ENCODE measurements around the gene HAGH.

HAGH gene

DNA sequence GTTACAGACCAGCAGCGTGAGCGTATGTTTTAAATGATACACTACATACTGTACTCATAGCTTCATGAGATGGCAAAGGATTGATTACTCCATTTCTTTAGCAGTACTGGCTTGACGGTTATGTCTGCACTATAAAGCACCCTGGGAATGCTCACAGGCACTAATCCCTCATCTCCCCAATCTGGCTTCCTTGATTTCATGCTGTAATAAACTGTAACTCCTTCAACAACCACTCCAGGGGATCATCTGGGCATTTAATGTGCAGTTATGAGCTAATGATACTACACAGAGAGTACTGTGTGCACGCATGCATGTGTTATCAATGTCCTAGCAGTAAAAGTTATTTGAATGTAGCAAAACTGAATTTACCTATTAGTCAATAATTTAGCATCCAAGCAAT lies 25.2 kb upstream of the HAGH start:
- H2BK120ac ChIP-seq (ENCODE audit: insufficient read depth, low read length, poor library complexity): no peak overlapping the region
- H3K18ac ChIP-seq (ENCODE audit: low read length): no peak overlapping the region
- no peaks in the 10 kb centered on the region for H3K27me3 ChIP-seq (ENCODE audit: insufficient read depth, low read length)
- no peak overlapping the region for H3K4ac ChIP-seq (ENCODE audit: low read depth, low read length)
- H3K79me1 ChIP-seq (ENCODE audit: low read length): no peaks in the 10 kb centered on the region
- no peaks in the 10 kb centered on the region for H3K36me3 ChIP-seq (ENCODE audit: control insufficient read depth in 1 of 2, insufficient read depth in 2 of 2, low read length in 2 of 2)
- H3K4me1 ChIP-seq (ENCODE audit: control insufficient read depth in 1 of 2, insufficient read depth in 2 of 2, low read length in 2 of 2): no peaks in the 10 kb centered on the region
- H4K91ac ChIP-seq (ENCODE audit: low read depth, low read length): no peak overlapping the region
- H3K4me3 ChIP-seq (ENCODE audit: low read depth, low read length): no peak overlapping the region
- H3K14ac ChIP-seq (ENCODE audit: low read length): no peak overlapping the region
- no peak overlapping the region for H3K4me2 ChIP-seq (ENCODE audit: low read length)
- no peaks in the 10 kb centered on the region for H3K79me2 ChIP-seq (ENCODE audit: control insufficient read depth, insufficient read depth, low read length, poor library complexity)
- no peak overlapping the region for H3K23ac ChIP-seq (ENCODE audit: low read length)
- H3K27ac ChIP-seq (ENCODE audit: low read depth, low read length): no peak overlapping the region
- H3K9ac ChIP-seq (ENCODE audit: low read length): no peak overlapping the region
- H3K9me3 ChIP-seq (ENCODE audit: insufficient read depth, low read depth, low read length): no peaks in the 10 kb centered on the region
- H2AFZ ChIP-seq (ENCODE audit: insufficient read depth, low read length, poor library complexity): no peak overlapping the region
- no CpG with 5 or more reads among the region's 4 CpGs for WGBS (ENCODE audit: extremely low coverage, insufficient coverage, insufficient read length)
- no peak overlapping the region for H2BK12ac ChIP-seq (ENCODE audit: low read length)
- no peak for DNase-seq
- H4K8ac ChIP-seq (ENCODE audit: low read depth, low read length): no peak overlapping the region
- no peak overlapping the region for H2AK5ac ChIP-seq (ENCODE audit: low read length)
- H4K12ac ChIP-seq (ENCODE audit: low read depth, low read length): no peak overlapping the region
- no peak overlapping the region for H2BK5ac ChIP-seq (ENCODE audit: low read depth, low read length, poor library complexity)

DNA sequence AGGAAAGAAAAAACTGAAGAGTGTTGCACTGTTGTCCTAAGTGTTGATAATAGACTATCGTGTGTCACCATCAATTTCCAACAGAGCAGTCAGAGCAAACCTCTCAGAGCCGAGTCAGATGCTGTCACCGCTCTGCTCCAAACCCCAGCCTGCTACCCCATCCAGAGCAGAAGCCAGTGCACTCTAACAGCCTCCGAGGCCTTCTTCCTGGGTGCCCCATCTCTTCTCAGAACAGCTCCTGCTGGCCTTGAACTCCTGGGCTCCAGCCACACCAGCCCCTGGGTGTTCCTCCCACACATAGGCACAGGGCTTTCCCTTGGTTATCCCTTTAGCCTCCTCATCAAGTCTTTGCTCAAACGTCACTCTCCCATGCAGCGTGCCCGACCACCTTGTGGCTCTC lies 24.4 kb upstream of the HAGH start:
- WGBS (ENCODE audit: extremely low coverage, insufficient coverage, insufficient read length): no CpG with 5 or more reads among the region's 7 CpGs
- Histone ChIP-seq H2AFZ (ENCODE audit: insufficient read depth, low read length, poor library complexity) (no peak overlapping the region), H3K27ac (ENCODE audit: low read depth, low read length) (no peak overlapping the region), H3K79me2 (ENCODE audit: control insufficient read depth, insufficient read depth, low read length, poor library complexity) (no peaks in the 10 kb centered on the region), H3K4me1 (ENCODE audit: control insufficient read depth in 1 of 2, insufficient read depth in 2 of 2, low read length in 2 of 2) (no peaks in the 10 kb centered on the region), H2BK120ac (ENCODE audit: insufficient read depth, low read length, poor library complexity) (no peak overlapping the region), H3K36me3 (ENCODE audit: control insufficient read depth in 1 of 2, insufficient read depth in 2 of 2, low read length in 2 of 2) (no peaks in the 10 kb centered on the region), H2BK12ac (ENCODE audit: low read length) (no peak overlapping the region), H2BK5ac (ENCODE audit: low read depth, low read length, poor library complexity) (no peak overlapping the region), H3K27me3 (ENCODE audit: insufficient read depth, low read length) (no peaks in the 10 kb centered on the region), H2AK5ac (ENCODE audit: low read length) (no peak overlapping the region), H3K79me1 (ENCODE audit: low read length) (no peaks in the 10 kb centered on the region), H3K9me3 (ENCODE audit: insufficient read depth, low read depth, low read length) (no peaks in the 10 kb centered on the region), H3K4me3 (ENCODE audit: low read depth, low read length) (no peak overlapping the region), H3K18ac (ENCODE audit: low read length) (no peak overlapping the region), H3K9ac (ENCODE audit: low read length) (peak overlapping the region; percentile 10), H3K4ac (ENCODE audit: low read depth, low read length) (no peak overlapping the region), H4K91ac (ENCODE audit: low read depth, low read length) (no peak overlapping the region), H4K8ac (ENCODE audit: low read depth, low read length) (no peak overlapping the region), H3K14ac (ENCODE audit: low read length) (no peak overlapping the region), H3K23ac (ENCODE audit: low read length) (no peak overlapping the region), H3K4me2 (ENCODE audit: low read length) (no peak overlapping the region), H4K12ac (ENCODE audit: low read depth, low read length) (no peak overlapping the region)
- no peak for DNase-seq

DNA sequence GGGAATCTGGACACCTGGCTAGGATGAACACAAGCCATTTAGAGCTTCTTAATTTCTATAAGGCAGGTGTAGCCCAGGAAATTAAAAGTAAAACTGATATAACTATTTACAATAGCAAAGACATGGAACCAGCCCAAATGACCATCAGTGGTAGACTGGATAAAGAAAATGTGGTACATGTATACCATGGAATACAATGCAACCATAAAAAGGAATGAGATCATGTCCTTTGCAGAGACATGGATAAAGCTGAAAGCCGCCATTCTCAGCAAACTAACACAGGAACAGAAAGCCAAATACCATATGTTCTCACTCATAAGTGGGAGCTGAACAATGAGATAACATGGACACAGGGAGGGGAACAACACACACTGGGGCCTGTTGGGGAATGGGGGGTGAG lies 19.8 kb upstream of the HAGH start:
- H3K9me3 ChIP-seq (ENCODE audit: insufficient read depth, low read depth, low read length): no peaks in the 10 kb centered on the region
- no peaks in the 10 kb centered on the region for H3K27me3 ChIP-seq (ENCODE audit: insufficient read depth, low read length)
- no peaks in the 10 kb centered on the region for H3K4me1 ChIP-seq (ENCODE audit: control insufficient read depth in 1 of 2, insufficient read depth in 2 of 2, low read length in 2 of 2)
- no CpG with 5 or more reads among the region's 1 CpG for WGBS (ENCODE audit: extremely low coverage, insufficient coverage, insufficient read length)
- H2BK12ac ChIP-seq (ENCODE audit: low read length): no peak overlapping the region
- H3K27ac ChIP-seq (ENCODE audit: low read depth, low read length): no peak overlapping the region
- no peak overlapping the region for H2AFZ ChIP-seq (ENCODE audit: insufficient read depth, low read length, poor library complexity)
- H3K23ac ChIP-seq (ENCODE audit: low read length): no peak overlapping the region
- H3K4me2 ChIP-seq (ENCODE audit: low read length): no peak overlapping the region
- no peaks in the 10 kb centered on the region for H3K36me3 ChIP-seq (ENCODE audit: control insufficient read depth in 1 of 2, insufficient read depth in 2 of 2, low read length in 2 of 2)
- no peak overlapping the region for H2BK120ac ChIP-seq (ENCODE audit: insufficient read depth, low read length, poor library complexity)
- H3K18ac ChIP-seq (ENCODE audit: low read length): no peak overlapping the region
- H2AK5ac ChIP-seq (ENCODE audit: low read length): no peak overlapping the region
- DNase-seq: no peak
- H4K8ac ChIP-seq (ENCODE audit: low read depth, low read length): no peak overlapping the region
- H3K14ac ChIP-seq (ENCODE audit: low read length): no peak overlapping the region
- H2BK5ac ChIP-seq (ENCODE audit: low read depth, low read length, poor library complexity): no peak overlapping the region
- no peak overlapping the region for H4K12ac ChIP-seq (ENCODE audit: low read depth, low read length)
- no peak overlapping the region for H3K4ac ChIP-seq (ENCODE audit: low read depth, low read length)
- no peak overlapping the region for H3K4me3 ChIP-seq (ENCODE audit: low read depth, low read length)
- H4K91ac ChIP-seq (ENCODE audit: low read depth, low read length): no peak overlapping the region
- no peaks in the 10 kb centered on the region for H3K79me1 ChIP-seq (ENCODE audit: low read length)
- no peak overlapping the region for H3K9ac ChIP-seq (ENCODE audit: low read length)
- no peaks in the 10 kb centered on the region for H3K79me2 ChIP-seq (ENCODE audit: control insufficient read depth, insufficient read depth, low read length, poor library complexity)

DNA sequence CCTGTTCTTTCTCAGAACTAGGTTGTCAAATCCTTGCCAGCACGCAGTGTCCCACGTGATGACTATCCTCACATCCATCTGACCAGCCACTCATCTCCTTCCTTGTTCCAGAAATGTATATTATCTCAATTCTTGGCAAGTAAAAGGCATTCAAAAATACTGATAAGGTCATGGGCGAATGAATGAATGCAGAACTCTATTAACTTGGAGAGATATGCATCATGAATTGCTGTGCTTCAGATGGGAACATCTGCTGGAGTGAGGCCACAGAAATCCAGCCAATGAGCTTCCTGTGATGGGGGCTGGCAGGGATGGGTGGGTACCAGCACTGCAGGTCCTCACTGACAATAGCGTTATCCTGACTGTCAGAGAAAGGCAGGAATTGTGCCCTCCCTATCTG lies 19.4 kb upstream of the HAGH start:
- H3K27ac ChIP-seq (ENCODE audit: low read depth, low read length): no peak overlapping the region
- H3K9ac ChIP-seq (ENCODE audit: low read length): no peak overlapping the region
- no peak overlapping the region for H4K8ac ChIP-seq (ENCODE audit: low read depth, low read length)
- no peak overlapping the region for H3K4me2 ChIP-seq (ENCODE audit: low read length)
- H3K18ac ChIP-seq (ENCODE audit: low read length): no peak overlapping the region
- H4K91ac ChIP-seq (ENCODE audit: low read depth, low read length): no peak overlapping the region
- no peak for DNase-seq
- H3K4me3 ChIP-seq (ENCODE audit: low read depth, low read length): no peak overlapping the region
- no peak overlapping the region for H2BK120ac ChIP-seq (ENCODE audit: insufficient read depth, low read length, poor library complexity)
- H3K14ac ChIP-seq (ENCODE audit: low read length): no peak overlapping the region
- H3K27me3 ChIP-seq (ENCODE audit: insufficient read depth, low read length): no peaks in the 10 kb centered on the region
- no peaks in the 10 kb centered on the region for H3K4me1 ChIP-seq (ENCODE audit: control insufficient read depth in 1 of 2, insufficient read depth in 2 of 2, low read length in 2 of 2)
- no peak overlapping the region for H2BK12ac ChIP-seq (ENCODE audit: low read length)
- H3K79me2 ChIP-seq (ENCODE audit: control insufficient read depth, insufficient read depth, low read length, poor library complexity): no peaks in the 10 kb centered on the region
- H3K4ac ChIP-seq (ENCODE audit: low read depth, low read length): no peak overlapping the region
- no peaks in the 10 kb centered on the region for H3K36me3 ChIP-seq (ENCODE audit: control insufficient read depth in 1 of 2, insufficient read depth in 2 of 2, low read length in 2 of 2)
- H2AFZ ChIP-seq (ENCODE audit: insufficient read depth, low read length, poor library complexity): no peak overlapping the region
- H2AK5ac ChIP-seq (ENCODE audit: low read length): no peak overlapping the region
- H2BK5ac ChIP-seq (ENCODE audit: low read depth, low read length, poor library complexity): no peak overlapping the region
- H3K79me1 ChIP-seq (ENCODE audit: low read length): no peaks in the 10 kb centered on the region
- no peak overlapping the region for H3K23ac ChIP-seq (ENCODE audit: low read length)
- no peaks in the 10 kb centered on the region for H3K9me3 ChIP-seq (ENCODE audit: insufficient read depth, low read depth, low read length)
- no CpG with 5 or more reads among the region's 4 CpGs for WGBS (ENCODE audit: extremely low coverage, insufficient coverage, insufficient read length)
- no peak overlapping the region for H4K12ac ChIP-seq (ENCODE audit: low read depth, low read length)
